NCI-H1417 (cell line): ENCODE results near the gene SRSF9.
A peak's percentile ranks its signal among the peaks of the same experiment; 100 is the strongest.
"Not testable (repeated sequence)": the region's sequence is repeated elsewhere in the genome, so short reads cannot be mapped to it uniquely, and the experiment has no call there.

Source experiments
- DNase-seq, 3 experiments: peaks; one replicate each; lab custom pipeline; 2025; lab: John Stamatoyannopoulos, UW

The SRSF9 gene

DNA sequence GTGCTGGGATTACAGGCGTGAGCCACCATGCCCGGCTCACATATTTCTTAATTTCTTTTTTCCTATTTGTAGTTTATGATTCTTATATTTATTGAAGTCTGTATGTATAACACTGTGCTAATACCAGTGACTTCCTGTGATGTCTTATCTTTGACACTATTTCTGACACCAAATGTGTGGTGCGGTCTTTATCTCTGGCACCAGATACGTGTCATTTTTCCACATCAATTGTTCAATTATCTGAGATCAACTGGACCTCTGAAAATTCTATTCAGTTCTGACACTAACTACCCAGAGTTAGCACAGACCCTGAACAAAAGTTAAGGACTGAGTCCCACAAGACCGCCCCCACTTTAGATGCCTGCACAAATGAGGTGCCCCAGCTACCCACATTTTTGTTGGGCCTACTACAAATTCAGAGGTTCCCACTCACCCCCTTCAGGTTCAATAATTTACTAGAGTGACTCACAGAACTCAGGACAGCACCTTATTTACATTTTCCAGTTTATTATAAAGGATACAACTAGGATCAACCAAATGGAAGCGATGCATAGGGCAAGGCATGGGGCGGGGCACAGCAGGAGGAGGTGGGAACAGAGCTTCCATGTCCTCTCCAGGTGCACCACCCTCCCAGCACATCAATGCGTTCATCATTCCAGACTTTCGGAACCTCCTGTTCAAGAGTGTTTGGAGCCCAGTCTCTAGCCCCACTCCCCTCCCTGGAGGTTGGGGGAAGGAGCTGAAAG lies 11.6 kb upstream of the SRSF9 start:
- DNase-seq: no peak

DNA sequence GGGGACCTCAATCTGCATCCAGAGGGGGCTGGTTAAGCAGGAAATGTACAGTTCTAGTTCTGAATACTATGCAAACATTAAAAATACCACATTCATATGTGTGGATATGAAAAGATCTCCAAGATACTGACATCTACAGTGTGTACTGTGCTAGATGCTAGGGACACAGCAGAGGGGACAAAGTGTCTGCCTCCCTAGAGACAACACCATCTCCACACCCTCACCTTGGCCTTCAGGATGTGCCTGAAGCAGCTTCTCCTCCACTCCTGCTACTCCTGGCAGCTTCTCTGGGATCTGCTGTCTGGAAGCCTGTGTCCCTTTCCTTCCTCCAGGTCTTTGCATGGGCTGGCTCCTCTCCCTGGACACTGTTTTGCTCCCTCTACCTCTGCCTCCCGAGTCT lies 10.7 kb upstream of the SRSF9 start:
- DNase-seq: no peak

DNA sequence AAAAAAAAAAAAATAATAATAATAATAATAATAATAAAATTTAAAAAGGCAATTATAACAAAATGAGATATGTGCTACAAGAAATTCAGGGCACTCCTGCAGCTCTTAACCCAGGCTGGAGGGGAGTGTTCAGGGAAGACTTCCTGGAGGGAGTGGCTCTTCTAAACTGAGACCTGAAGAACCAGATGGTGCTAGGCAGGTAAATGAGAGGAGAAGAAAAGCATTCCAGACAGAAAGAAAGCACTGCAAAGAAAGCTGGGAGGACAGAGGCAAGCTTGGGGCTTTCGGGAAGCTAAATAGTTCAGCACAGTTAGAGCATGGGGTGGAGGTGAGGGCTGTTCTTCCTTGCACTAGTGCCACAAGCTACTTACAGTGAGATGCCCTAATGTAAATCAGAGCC lies 9.9 kb upstream of the SRSF9 start:
- no peak for DNase-seq

DNA sequence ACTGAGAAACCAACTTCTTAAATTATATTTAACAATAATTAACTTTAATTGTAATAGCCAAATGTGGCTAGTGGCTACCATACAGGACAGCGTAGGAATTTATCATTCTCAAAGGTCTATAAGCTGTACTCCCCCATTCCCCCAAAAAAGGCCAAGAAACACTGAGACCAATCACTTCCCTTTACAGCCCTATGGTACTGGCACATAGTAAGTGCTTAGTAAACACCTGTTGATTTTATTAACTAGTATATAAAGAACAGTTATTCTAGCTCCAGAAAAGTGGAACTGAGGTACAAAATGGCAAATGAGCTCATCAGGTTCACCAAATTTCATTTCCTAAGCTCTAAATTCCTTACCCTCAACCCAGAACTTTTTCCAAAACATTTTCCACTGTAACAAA lies 6.1 kb upstream of the SRSF9 start:
- no peak for DNase-seq

DNA sequence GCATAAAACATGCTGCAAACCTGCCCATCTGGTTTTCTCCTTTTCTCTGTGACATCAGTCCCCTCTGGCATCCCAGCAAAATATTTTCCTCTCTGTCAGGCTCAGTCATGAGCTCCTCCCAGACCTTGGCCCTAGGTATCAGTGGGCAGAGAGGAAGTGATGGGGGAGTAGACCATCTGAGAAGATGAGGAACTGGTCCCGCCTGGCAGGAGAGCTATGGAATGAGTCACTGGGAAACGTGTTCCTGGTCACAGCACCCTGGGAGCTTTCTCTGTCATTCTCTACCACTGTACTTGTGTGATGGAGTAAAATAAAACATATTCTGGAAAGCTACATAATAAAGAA lies 5.0 kb upstream of the SRSF9 start:
- DNase-seq: peak in 2 of 3 experiments; percentile 27 to 43

DNA sequence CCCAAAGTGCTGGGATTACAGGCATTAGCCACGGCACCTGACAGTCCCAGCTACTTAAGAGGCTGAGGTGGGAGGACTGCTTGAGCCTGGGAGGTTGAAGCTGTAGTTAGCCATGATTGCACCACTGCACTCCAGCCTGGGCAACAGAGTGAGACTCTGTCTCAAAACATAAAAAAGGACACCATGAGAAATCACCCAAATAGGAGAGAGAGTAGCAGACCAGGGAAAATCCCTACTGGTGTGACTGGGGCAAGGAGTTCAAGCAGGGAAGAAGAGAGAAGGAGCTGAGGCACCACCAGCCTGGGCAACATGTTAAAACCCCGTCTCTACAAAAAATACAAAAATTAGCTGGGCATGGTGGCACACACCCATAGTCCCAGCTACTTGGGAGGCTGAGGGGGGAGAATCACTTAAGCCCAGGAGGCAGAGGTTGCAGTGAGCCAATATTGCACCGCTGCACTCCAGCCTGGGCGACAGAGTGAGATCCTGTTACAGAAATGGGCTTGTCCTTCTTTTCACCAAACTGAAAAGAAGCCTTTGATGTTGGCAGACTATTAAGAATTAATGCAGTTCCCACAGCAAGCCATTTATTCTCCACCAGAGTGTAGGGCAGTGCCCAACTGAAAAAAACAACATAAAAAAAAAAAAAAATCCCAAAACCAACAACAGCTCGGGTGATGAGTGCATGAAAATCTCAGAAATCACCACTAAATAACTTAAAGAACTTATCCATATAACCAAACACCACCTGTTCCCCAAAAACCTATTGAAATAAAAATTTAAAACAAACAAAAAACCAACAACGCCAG lies 4.5 kb upstream of the SRSF9 start:
- DNase-seq: peak in 1 of 3 experiments; percentile 19

DNA sequence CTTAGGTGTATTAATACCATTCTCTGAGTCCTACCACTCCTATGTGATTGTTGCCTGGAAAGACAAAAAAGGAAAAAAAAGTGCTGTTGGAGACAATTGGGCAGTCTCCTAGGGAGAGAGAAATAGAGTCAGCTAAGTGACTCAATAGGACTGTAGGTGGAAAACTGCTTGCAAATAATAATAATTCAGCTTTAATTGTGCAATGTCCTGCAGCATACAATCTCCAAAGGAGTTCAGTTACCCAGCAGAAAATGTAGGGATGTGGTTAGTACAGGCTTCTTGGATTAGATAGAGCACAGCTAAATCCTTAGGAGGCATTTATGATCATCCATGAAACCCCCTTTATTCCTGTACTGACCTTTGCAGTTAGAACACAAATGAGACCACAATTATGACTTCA lies 3.0 kb upstream of the SRSF9 start:
- DNase-seq: no peak

DNA sequence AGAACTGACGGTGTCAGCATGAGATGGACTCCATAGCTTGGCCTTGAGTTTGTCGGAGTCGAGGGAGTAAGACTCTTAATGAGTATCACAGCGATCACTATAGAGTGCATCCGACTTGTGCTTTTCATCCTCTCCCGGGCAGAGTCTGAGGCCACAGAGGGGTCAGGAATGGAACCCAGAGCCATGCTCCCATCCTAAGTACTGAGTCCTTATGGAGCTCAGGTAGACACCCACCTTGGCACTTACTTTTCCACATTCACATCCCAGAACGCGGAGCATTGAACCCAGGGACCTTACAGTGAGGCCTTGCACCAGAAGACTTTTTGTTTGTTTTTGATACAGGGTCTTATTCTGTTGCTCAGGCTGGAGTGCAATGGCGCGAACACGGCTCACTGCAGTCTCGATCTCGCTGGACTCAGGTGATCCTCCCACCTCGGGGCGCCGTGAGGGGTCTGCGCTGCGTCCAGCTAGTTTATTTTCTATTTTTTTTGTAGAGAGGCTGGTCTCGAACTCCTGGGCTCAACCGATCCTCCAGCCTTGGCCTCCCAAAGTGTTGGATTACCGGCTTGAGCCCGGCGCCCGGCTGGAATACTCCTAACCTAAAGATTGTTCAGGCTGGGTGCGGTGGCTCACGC lies 719 bp upstream of the SRSF9 start:
- peak in 1 of 3 experiments; percentile 53 for DNase-seq

DNA sequence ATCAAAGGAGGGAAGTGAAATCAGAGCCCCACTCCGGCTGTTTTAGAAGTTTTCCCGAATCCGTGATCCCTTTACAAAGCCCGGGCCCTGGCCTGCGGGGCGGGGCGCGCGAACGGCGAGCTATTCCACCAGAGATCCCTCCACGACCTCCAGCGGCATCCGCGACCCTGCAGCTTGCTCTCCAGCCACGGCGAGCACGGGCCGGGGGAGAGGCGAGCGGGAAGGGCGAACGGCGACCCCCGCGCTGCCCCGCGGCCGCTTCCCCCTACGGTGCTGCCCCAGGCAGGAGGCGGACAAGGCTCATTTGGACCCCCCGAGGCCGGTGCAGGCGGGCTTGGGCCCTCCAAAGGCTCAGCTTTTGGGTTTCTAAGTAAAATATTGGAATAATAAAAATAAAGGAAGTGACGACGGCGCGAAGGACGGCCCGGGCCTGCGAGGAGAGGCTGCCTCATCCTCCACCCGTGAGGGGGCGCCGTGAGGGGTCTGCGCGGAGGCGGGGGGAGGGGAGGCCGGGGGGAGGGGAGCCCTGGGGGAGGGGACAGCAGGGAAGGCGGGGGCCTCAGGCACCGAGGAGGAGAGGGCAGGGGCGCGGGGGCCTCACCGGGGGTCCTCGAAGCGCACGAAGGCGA lies 613 bp downstream of the SRSF9 start:
- peak in 1 of 3 experiments; percentile 68 for DNase-seq

DNA sequence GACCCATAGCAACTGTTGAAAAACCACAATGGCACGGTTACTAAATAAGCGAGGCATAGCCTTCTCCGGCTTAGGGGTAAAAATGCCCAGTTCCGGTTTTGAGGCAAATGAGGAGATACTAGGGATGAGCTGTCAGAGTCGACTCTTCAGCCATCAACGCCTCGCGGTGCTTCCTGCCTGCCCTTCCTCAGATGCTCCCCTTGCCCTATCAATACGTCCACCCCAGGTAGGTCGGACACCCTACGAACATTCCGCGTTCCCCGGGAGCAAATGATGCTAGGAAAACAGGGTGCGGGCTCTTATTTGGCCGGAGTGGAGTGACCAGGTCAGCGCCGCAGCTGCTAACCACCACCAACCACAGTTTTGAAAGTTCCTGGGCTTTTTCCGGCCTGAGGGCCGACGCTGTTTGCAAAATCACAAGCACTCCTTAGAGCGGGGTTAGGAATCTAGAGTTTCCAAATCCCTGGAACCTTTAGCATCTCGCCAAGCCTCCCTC lies 1.2 kb downstream of the SRSF9 start:
- peak in 2 of 3 experiments; percentile 64 to 70 for DNase-seq

DNA sequence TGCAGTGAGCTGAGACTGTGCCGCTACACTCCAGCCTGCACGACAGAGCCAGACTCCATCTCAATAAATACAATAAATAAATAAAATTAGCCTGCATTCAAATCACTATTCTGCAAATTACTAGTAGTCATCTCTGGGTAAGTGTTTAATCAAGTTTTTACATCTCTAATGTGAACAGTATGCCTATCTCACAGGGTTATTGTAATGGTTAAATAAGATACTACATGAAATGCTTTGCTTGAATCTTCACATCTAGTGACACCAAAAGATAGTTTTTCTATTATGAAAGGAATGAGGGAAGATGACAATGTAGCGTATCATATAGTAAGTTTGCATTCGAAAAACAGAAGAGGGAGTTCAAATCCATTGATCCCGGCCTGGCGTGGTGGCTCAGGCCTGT lies 2.1 kb downstream of the SRSF9 start:
- DNase-seq: no peak

DNA sequence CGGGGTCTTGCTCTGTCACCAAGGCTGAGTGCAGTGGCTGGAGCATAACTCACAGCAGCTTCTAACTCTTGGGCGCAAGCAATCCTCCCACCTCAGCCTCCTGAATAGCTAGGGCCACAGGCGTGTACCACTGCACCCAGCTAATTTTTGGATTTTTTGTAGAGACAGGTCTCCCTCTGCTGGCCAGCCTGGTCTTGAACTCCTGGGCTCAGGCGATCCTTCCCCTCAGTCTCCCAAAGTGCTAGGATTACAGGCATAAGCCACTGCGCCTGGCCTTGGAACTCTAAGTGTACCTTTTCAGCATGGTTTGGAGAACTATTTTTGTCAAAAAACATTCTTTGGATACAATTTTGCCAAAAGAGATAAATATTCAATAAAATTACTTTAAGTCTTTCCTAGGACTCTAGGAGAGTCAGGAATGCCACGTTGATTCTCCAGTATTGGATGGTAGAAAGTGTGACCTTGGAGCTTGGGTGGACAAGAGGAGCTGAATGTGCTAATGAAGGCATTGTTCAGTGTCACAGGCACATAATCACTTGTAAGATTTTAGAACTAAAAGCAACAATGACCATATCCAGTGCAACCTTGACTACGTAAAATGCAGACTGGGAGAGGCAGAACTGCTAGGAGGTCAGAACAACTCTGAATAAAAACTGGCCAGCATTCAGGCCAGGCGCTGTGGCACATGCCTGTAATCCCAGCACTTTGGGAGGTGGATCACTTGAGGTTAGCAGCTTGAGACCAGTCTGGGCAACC lies 2.8 kb downstream of the SRSF9 start:
- DNase-seq: peak in 2 of 3 experiments; percentile 9 to 48

DNA sequence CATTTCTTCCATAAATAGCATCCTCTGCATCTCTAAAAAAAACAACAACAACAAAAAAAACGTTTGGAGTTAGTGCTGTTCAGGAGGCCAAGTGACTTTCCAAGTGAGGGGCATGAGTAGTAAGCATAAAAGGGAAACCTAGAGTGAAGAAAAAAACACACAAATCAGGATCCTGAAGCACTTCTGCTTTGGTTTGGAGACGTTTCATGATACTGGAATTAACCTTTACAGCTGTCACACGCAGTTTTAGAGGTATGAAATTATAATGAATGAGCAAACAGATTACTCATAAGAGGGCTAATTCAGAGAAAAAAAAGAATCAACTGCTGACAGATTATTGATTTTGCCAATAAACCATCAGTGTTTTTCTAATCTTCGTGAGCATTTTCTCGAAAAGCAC lies 3.8 kb downstream of the SRSF9 start:
- DNase-seq: no peak

DNA sequence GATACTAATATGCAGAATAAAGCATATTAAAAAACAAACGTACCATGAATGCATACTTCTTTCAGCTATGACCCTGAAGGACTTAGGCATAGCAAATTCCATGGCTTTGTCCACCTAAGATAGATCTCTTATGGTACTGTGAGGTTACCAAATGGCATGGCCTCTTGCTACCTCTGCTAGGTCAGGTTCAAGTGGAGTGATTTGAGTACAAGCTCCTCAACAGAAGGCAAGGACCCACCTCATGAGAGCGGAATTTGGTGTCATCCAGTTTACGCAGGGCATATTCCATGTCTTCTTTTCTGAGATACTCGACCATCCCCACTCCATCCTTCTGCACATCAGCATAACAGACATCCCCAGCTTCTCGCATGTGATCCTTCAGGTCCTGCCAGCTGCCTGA lies 5.8 kb downstream of the SRSF9 start:
- no peak for DNase-seq

DNA sequence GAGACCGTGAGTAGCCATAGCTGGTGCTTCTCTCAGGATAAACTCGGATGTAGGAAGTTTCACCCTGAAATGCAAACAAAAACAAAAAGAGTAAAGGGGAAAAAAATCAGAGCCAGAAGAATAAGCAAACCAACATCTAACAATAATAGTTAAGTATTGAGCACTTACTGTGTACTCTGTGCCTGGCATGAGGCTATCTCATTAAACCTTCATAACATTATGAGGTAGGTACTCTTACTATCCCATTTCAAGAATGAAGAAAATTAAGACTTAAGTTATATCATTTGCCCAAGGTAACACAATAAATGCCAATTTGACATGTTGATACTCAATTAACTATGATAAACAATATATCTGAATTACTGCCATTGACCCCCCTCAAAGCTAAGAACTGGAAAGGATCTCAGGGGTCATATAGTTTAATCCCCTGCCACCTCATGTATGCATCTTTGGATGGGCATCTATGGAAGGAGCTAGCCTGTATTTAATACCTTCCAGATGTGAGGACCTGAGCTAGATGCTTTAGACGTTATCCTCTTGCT lies 7.4 kb downstream of the SRSF9 start:
- DNase-seq: no peak

DNA sequence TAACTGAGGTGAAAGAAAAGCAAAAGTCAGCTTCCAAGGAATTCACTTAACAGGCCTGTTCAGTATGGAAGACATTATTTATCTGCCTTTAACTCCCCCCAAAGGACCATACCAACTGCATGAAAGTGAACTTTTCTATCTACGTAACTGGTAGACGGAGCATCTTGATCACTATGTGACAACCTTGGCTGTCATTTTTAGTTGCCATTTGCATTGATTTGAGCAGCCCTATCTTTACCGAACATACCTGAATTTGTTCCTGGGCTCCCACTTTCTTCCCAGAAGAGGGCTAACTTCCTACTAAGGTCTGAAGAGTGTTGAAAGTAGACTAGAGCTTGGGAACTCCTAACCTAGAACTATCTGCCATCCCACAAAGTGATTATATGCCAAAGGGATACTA lies 9.4 kb downstream of the SRSF9 start:
- DNase-seq: no peak

DNA sequence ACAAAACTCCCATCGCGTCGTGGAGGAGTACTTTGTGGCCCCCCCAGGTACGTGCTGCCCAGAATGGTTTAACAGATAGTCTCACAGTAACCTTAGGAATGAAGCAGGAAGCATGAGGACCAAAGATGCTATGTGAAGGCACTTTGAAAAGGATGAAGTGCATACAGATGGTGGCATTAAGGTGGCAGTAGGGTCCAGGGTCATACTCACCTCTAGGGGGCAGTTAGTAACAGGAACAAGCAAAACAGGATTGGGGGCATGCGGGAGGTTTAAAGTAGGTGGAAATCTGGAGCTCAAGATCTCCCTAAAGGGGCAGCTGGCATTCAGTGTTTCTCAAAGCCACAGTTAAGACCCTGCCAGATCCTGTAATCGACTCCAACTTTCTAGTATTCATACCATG lies 12.4 kb downstream of the SRSF9 start:
- peak in 1 of 3 experiments; percentile 15 for DNase-seq

DNA sequence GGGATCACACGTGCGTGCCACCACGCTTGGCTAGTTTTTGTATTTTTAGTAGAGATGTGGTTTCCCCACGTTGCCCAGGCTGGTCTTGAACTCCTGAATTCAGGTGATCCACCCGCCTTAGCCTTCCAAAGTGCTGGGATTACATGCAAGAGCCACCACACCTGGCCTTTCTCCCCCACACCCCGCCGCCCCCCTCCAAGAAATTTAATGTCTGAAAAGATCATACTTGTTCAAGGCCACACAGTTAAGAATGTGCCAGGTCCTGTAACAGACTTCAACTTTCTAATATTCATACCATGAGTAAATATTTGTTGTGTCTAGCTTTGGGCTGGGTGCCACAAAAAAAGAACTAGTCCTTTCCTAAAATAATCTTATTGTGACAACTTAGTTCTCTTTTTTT lies 14.2 kb downstream of the SRSF9 start:
- DNase-seq: no peak

DNA sequence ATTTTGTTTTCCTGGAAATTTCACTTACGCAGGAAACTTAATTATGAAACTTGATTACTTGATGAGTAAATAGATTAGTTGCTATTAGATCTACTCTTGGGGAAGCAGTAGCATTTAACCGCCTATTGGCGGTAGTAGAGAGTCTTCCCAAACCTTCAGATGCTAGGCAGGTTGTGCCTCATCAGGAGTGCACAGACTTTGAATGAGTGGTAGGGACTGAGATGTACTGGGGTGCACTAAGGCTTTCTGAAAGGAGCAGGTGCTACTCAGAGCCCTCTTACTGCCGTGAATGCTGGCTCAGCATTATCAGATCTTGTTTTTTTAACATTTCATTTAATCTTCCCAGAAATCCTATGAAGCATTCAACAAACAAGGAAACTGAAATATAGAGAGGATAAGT lies 15.6 kb downstream of the SRSF9 start:
- DNase-seq: peak in 2 of 3 experiments; percentile 26 to 30

DNA sequence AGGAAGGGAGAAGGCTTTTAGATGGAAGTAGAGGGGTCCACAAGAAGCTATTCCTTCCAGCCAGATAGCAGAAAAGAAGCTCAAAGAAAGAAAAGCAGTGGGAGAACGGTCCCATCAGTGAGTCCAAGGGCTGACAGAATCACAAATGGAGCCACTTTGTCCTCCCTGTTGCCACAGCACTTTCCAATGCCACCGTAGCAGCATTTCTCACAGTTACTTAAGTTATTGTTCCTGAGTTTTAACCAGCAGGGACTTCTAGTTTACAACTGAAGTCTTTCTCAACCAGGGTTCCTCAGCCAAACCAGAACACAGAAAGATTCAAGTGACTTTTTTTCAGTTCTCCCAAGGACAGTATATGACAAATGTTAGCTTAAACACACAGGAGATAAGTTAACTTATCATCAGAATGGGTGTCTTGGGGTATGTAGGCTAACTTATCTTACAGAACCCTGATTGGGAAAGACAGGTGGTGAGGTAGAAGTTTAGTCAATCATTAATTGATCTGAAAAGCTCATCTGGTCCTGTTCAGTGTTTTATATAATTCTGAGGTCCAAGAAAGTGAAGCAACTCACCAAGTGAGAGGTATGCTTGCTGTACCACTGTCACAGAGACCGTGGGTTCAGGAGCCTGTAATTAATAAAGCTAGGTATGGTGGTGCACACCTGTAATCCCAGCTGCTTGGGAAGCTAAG lies 16.3 kb downstream of the SRSF9 start:
- no peak for DNase-seq

DNA sequence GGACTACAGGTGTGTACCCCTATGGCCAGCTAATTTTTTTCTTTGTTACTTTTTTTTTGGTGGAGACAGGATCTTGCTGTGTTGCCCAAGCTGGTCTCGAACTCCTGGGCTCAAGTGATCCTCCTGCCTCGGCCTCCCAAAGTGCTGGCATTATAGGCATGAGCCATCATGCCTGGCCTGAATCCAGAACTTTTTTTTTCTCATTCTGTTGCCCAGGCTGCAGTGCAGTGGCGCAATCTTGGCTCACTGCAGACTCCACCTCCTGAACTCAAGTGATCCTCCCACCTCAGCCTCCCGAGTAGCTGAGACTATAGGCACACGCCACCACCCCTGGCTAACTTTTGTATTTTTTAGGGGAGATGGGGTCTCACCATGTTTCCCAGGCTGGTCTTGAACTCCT lies 17.0 kb downstream of the SRSF9 start:
- DNase-seq: not testable (repeated sequence)
